ENCODE results near the gene GIMAP1. TPM values are rescaled to one million over a fixed set of nuclear protein-coding genes. Genes with fewer than 3 reads are reported as not detected.

The GIMAP1 gene
- total RNA-seq, 4 donors from 2014 or later: 6.6 to 13.0 (median 8.5) TPM

- no peak overlapping the region for H3K27ac ChIP-seq (replicated peaks in 1 of 4)
Measured at GRCh38 chr7:150744041-150744656, 27.7 kb downstream of the GIMAP1 start.

GRCh38 chr7:150745086-150745485 is 28.7 kb downstream of the GIMAP1 start:
- H3K4me3 ChIP-seq: no peak overlapping the region
- no peaks in the 10 kb centered on the region for H3K27me3 ChIP-seq
- peaks cover 0 to 42% (median 6%) of the 10 kb centered on the region in 4 donors for H3K36me3 ChIP-seq
- no peaks in the 10 kb centered on the region for H3K9me3 ChIP-seq
- WGBS: 80% methylated on average over 4 of the region's 5 CpGs
- intact Hi-C loops (cut with DNase I): no loop called here
- no peak overlapping the region for H3K27ac ChIP-seq (replicated peaks in 1 of 4)
- peaks cover 37 to 49% (median 48%) of the 10 kb centered on the region in 4 donors for H3K4me1 ChIP-seq
- no peak for DNase-seq (ENCODE audit: extremely low spot score)
- TF ChIP-seq POLR2AphosphoS5 (IDR thresholded peaks at IDR 0.05): no peak

More at GRCh38 chr7:150744041-150744656, 27.7 kb downstream of the GIMAP1 start:
- Histone ChIP-seq H3K27me3 (no peaks in the 10 kb centered on the region), H3K4me1 (peaks cover 37 to 49% (median 48%) of the 10 kb centered on the region in 4 donors), H3K4me3 (no peak overlapping the region), H3K36me3 (peaks cover 0 to 42% (median 6%) of the 10 kb centered on the region in 4 donors), H3K9me3 (no peaks in the 10 kb centered on the region)
- DNase-seq (ENCODE audit: extremely low spot score): no peak
- intact Hi-C loops (cut with DNase I): no loop called here
- TF ChIP-seq EP300 (IDR thresholded peaks at IDR 0.05) (no peak), POLR2A (IDR thresholded peaks at IDR 0.05; ENCODE audit: low read depth) (no peak), CTCF (IDR thresholded peaks at IDR 0.05) (no peak), POLR2AphosphoS5 (IDR thresholded peaks at IDR 0.05) (no peak)
- WGBS: 74% methylated on average over 7 of the region's 8 CpGs

GRCh38 chr7:150745876-150746275 is 29.5 kb downstream of the GIMAP1 start:
- intact Hi-C loops (cut with DNase I): no loop called here
- 66% methylated on average over 3 of the region's 3 CpGs for WGBS

GRCh38 chr7:150746921-150747320 is 30.5 kb downstream of the GIMAP1 start:
- intact Hi-C loops (cut with DNase I): no loop called here
- TF ChIP-seq POLR2AphosphoS5 (IDR thresholded peaks at IDR 0.05): no peak
- no peak for TF ChIP-seq EP300 (IDR thresholded peaks at IDR 0.05)
- TF ChIP-seq CTCF (IDR thresholded peaks at IDR 0.05): no peak
- no peak for TF ChIP-seq POLR2A (IDR thresholded peaks at IDR 0.05; ENCODE audit: low read depth)
- H3K27ac ChIP-seq (replicated peaks in 1 of 4): no peak overlapping the region
- WGBS: 81% methylated on average over 6 of the region's 6 CpGs
- no peaks in the 10 kb centered on the region for H3K9me3 ChIP-seq
- H3K4me3 ChIP-seq: no peak overlapping the region
- H3K27me3 ChIP-seq: no peaks in the 10 kb centered on the region
- DNase-seq (ENCODE audit: extremely low spot score): no peak
- H3K4me1 ChIP-seq: peaks cover 27 to 54% (median 49%) of the 10 kb centered on the region in 4 donors
- H3K36me3 ChIP-seq: peaks cover 0 to 27% (median 6%) of the 10 kb centered on the region in 4 donors

More at GRCh38 chr7:150745876-150746275, 29.5 kb downstream of the GIMAP1 start:
- H3K4me3 ChIP-seq: no peak overlapping the region
- H3K27ac ChIP-seq (replicated peaks in 1 of 4): no peak overlapping the region
- H3K9me3 ChIP-seq: no peaks in the 10 kb centered on the region
- TF ChIP-seq POLR2A (IDR thresholded peaks at IDR 0.05; ENCODE audit: low read depth): no peak
- no peak for TF ChIP-seq EP300 (IDR thresholded peaks at IDR 0.05)
- TF ChIP-seq POLR2AphosphoS5 (IDR thresholded peaks at IDR 0.05): no peak
- no peak for TF ChIP-seq CTCF (IDR thresholded peaks at IDR 0.05)
- no peaks in the 10 kb centered on the region for H3K27me3 ChIP-seq
- DNase-seq (ENCODE audit: extremely low spot score): no peak
- H3K4me1 ChIP-seq: peaks cover 37 to 49% (median 48%) of the 10 kb centered on the region in 4 donors
- peaks cover 0 to 37% (median 6%) of the 10 kb centered on the region in 4 donors for H3K36me3 ChIP-seq

GRCh38 chr7:150748376-150748775 is 32.0 kb downstream of the GIMAP1 start:
- DNase-seq (ENCODE audit: extremely low spot score): no peak
- H3K36me3 ChIP-seq: peaks cover 0 to 12% (median 0%) of the 10 kb centered on the region in 4 donors
- H3K27me3 ChIP-seq: no peaks in the 10 kb centered on the region
- H3K27ac ChIP-seq (replicated peaks in 1 of 4): no peak overlapping the region
- TF ChIP-seq EP300 (IDR thresholded peaks at IDR 0.05): no peak
- TF ChIP-seq CTCF (IDR thresholded peaks at IDR 0.05): no peak
- no peak for TF ChIP-seq POLR2A (IDR thresholded peaks at IDR 0.05; ENCODE audit: low read depth)
- no peak for TF ChIP-seq POLR2AphosphoS5 (IDR thresholded peaks at IDR 0.05)
- H3K9me3 ChIP-seq: no peaks in the 10 kb centered on the region
- H3K4me1 ChIP-seq: peaks cover 25 to 44% (median 39%) of the 10 kb centered on the region in 4 donors
- intact Hi-C loops (cut with DNase I): no loop called here
- 88% methylated on average over 4 of the region's 4 CpGs for WGBS
- H3K4me3 ChIP-seq: no peak overlapping the region
